GM19240 (cell line): ENCODE measurements around the gene CRABP1.
"Not testable (repeated sequence)": the region's sequence is repeated elsewhere in the genome, so short reads cannot be mapped to it uniquely, and the experiment has no call there.

Experiments used
- DNase-seq: peaks from one replicate; pipeline ENCODE4 v3.0.0; 2011; ENCODE audit warnings: low spot score; ENCODE audit not compliant: insufficient read length

The CRABP1 gene

GRCh38 chr15:78372880-78373279, 32.7 kb downstream of the CRABP1 start:
- no peak for DNase-seq

GRCh38 chr15:78374436-78375393, 34.6 kb downstream of the CRABP1 start:
- DNase-seq: no peak

- not testable (repeated sequence) for DNase-seq
These were observed 40.0 kb downstream of the CRABP1 start for GRCh38 chr15:78380143-78380542.

GRCh38 chr15:78382114-78382880, 42.1 kb downstream of the CRABP1 start:
- DNase-seq: no peak

- DNase-seq: no peak
These were observed 44.5 kb downstream of the CRABP1 start for GRCh38 chr15:78384651-78385050.

GRCh38 chr15:78387246-78388037, 47.3 kb downstream of the CRABP1 start:
- no peak for DNase-seq

- no peak for DNase-seq
These were observed 48.7 kb downstream of the CRABP1 start for GRCh38 chr15:78388865-78389264.

GRCh38 chr15:78389322-78389721, 49.2 kb downstream of the CRABP1 start:
- DNase-seq: no peak

GRCh38 chr15:78389738-78390137, 49.6 kb downstream of the CRABP1 start:
- DNase-seq: no peak

- no peak for DNase-seq
These were observed 50.1 kb downstream of the CRABP1 start for GRCh38 chr15:78390242-78390641.

GRCh38 chr15:78390826-78391225, 50.7 kb downstream of the CRABP1 start:
- DNase-seq: no peak

- DNase-seq: no peak
These were observed 51.6 kb downstream of the CRABP1 start for GRCh38 chr15:78391781-78392180.

GRCh38 chr15:78392430-78392829, 52.3 kb downstream of the CRABP1 start:
- DNase-seq: no peak

GRCh38 chr15:78393137-78393536, 53.0 kb downstream of the CRABP1 start:
- no peak for DNase-seq

GRCh38 chr15:78394026-78394425, 53.9 kb downstream of the CRABP1 start:
- no peak for DNase-seq

GRCh38 chr15:78394981-78395616, 54.9 kb downstream of the CRABP1 start:
- no peak for DNase-seq

GRCh38 chr15:78396186-78396814, 56.1 kb downstream of the CRABP1 start:
- no peak for DNase-seq

GRCh38 chr15:78396976-78397375, 56.8 kb downstream of the CRABP1 start:
- DNase-seq: no peak

GRCh38 chr15:78397382-78397781, 57.2 kb downstream of the CRABP1 start:
- DNase-seq: no peak
